Fibroblast of skin of right biceps (primary cell): ENCODE measurements around the gene MARCHF5.

Source experiments
- DNase-seq: peaks from one replicate; pipeline ENCODE4 v3.0.0-alpha.2; 2013

Gene MARCHF5, protein sequence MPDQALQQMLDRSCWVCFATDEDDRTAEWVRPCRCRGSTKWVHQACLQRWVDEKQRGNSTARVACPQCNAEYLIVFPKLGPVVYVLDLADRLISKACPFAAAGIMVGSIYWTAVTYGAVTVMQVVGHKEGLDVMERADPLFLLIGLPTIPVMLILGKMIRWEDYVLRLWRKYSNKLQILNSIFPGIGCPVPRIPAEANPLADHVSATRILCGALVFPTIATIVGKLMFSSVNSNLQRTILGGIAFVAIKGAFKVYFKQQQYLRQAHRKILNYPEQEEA

DNA sequence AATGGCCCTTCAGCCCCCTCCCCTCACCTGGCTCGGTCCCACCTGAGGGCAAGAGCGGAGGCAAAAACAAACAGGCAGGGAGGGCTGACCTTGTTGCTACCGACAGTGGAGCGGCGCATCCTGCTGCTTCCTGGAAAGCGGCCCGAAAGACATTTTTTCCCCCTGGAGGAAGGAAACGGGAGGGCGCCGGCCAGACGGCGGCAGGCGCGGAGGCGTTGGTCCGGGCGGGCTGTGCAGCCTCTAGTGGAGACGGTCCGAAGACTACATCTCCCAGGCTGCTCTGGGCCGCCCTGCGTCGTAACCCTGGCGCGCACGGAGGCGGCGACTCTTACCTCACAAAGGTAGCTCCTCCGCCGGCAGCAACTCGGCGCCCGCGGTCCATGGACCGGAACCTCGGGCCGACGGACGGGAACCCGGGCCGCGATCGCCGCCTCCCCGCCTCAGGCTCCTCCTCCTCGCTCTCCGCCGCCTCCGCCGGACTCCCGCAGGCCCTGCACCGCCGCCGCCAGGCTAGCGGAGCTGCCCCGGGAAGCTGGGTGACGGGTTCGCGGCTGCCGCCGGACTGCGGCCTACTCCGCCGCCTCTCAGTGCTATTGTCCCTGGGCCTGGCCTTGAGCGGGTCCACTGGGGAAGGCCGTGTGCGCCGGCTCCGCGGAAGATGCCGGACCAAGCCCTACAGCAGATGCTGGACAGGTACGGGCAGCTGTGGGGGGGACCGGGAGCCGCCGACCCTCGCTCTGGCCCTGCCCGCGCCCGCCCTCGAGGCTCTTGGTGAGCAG, at the start of gene MARCHF5, which contains the start of gene CPEB3:
Gene MARCHF5 (plus strand): TSS at position 331 of the 779 bp plus-strand sequence. CDS start 328 bp downstream, at position 659.
Gene CPEB3 (minus strand): TSS at position 242 of the 779 bp plus-strand sequence. CDS start 50,728 bp downstream, outside the sequence.
- peak; percentile 96 for DNase-seq

DNA sequence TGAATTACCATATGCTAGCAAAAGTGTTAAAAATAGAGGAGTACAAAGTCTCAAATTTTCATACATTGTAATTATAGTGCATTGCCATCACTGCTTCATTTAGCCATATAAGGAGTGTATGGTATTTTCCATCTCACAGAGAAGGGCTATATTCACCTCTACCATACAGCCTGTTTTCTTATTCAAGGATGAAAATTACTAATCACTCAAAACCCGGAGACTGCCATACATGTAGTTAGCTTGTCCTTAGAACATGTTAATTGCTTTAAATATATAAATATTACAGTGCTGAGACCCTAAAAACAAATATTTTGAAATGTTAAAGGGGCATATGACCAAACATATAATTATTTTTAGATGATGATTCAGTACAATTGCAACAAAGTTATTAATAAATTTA, 49.5 kb upstream of the MARCHF5 start:
- DNase-seq = no peak

DNA sequence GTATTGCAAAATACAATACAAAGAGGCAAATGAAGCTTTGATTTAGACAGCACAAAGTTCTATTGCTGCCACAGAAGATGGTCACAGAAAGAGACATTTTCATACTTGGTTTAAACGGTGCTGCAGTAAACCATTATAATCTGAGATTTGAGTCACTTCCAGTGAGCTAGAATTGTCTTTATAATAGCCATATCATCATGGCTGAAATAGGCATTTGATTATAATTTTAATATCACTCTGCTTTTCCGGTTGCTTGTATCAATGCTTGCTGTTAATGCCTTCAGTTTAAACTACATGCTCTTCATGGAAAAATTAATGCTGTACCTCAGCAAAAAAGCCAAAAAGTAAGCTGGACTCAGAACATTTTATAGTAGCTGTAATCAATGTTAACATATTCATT, 48.6 kb upstream of the MARCHF5 start:
- DNase-seq = no peak

DNA sequence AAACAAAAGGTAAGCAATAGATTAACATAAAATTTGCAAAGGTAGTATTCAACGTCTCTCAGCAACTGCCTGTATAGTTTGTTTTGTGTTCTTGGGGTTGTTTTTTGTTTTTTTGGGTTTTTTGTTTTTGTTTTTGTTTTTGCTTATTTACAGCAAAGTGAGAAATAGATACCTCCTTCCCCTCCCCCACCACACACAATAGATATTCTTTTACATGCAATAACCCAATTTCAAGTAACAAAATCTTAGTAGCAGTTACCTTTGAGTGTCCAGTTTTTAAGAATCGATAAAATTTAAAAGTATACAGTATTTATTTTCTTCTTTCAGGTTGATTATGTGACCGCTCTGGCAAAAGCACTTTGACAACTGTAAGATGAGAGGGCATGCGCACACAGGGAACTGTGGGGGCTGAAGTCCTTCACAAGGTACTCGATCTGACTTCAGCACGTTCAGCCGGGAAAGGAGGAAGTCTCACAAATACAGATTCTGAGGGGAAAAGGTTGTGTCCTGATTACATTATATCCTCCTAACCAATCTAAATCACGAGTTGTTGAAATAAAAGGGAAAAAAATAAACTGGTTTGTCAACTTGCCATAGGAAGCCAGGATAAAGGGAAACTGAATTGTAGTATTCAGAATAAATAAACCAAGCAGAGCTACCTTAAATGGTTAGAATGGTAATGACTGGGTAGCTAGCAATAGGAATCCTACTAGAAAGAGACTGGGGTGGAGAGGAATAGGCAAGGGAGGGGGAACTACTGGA, 47.9 kb upstream of the MARCHF5 start:
- peak; percentile 47 for DNase-seq

GRCh38 chr10:92244796-92245195, 46.2 kb upstream of the MARCHF5 start:
- no peak for DNase-seq

GRCh38 chr10:92248566-92248965, 42.4 kb upstream of the MARCHF5 start:
- DNase-seq = no peak

- no peak for DNase-seq
Observed at GRCh38 chr10:92263396-92263795, 27.6 kb upstream of the MARCHF5 start.

GRCh38 chr10:92264249-92264648, 26.7 kb upstream of the MARCHF5 start:
- DNase-seq = no peak

DNA sequence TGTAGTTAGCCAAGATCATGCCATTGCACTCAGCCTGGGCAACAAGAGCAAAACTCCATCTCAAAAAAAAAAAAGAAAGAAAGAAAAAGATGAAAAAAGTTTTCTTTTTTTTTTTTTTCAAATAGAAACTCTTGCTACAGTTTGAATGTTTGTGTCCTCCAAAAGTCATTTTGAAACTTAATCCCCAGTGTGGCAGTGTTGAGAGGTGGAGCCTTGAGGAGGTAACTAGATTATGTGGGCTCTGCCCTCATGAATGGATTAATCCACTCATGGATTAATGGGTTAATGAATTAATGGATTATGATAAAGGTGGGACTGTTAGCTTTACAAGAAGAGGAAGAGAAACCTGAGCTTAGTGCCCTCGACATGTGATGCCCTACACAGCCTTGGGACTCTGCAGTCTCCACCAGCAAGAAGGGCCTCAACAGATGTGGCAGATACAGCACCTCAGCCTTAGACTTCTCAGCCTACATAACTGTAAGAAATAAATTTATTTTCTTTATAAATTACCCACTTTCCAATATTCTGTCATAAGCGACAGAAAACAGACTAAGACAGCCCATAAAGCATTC, 25.2 kb upstream of the MARCHF5 start:
- no peak for DNase-seq

- no peak for DNase-seq
Observed at GRCh38 chr10:92267343-92267742, 23.6 kb upstream of the MARCHF5 start.

DNA sequence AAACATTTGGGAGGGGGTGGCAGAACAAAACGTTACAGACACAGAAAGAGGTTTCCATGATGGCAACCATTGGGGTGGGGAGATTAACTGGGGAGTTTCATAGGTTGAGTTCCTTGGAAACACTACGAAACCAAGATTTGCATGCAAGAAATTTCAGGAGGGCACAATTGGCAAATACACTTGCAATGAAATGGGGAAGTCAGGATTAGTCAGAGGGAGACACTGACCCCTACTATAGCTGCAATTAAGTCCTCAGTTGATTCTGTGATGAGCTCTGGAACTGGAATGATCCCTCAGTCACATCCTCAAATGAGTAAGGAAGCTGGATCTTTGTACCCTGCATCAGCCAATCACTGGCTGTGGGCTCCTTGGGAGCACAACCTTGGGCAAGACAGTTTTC, 22.2 kb upstream of the MARCHF5 start:
- DNase-seq = no peak

- no peak for DNase-seq
Observed at GRCh38 chr10:92274071-92274470, 16.9 kb upstream of the MARCHF5 start.

DNA sequence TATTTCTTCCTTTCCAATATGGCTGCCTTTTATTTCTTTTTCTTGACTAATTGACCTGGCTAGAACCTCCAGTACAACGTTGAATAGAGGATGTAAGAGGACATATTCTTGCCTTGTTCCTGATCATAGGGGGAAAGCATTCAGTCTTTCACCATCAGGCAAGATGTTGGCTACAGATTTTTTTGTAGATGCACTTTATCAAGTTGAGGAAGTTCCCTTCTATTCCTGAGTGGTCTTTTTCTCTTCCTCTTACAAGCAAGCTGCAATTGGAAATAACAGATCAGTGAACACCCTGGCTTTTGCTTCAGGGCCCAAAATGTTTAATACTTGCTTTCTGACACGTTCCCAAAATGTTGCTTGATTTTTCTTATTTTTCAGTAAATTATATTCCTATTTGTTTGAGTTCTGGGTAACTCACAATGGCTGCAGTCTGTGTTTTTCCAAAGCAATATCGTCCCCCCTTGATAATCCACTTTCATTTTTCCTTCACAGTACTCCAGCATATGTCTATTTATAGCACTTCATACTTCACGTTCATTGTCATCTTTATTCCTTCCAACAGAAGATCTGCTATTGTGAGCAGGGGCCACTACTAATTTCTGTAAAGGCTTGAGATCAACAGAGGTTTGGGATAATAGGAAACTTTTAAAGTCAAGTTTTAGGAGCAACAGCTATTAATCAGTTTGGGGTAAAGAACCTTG, 11.8 kb upstream of the MARCHF5 start:
- DNase-seq = peak; percentile 4

GRCh38 chr10:92284112-92284704, 6.8 kb upstream of the MARCHF5 start:
- no peak for DNase-seq

- DNase-seq = peak; percentile 35
Observed at GRCh38 chr10:92290076-92290836, 711 bp upstream of the MARCHF5 start.

GRCh38 chr10:92291616-92291865, 574 bp downstream of the MARCHF5 start:
- peak; percentile 7 for DNase-seq

DNA sequence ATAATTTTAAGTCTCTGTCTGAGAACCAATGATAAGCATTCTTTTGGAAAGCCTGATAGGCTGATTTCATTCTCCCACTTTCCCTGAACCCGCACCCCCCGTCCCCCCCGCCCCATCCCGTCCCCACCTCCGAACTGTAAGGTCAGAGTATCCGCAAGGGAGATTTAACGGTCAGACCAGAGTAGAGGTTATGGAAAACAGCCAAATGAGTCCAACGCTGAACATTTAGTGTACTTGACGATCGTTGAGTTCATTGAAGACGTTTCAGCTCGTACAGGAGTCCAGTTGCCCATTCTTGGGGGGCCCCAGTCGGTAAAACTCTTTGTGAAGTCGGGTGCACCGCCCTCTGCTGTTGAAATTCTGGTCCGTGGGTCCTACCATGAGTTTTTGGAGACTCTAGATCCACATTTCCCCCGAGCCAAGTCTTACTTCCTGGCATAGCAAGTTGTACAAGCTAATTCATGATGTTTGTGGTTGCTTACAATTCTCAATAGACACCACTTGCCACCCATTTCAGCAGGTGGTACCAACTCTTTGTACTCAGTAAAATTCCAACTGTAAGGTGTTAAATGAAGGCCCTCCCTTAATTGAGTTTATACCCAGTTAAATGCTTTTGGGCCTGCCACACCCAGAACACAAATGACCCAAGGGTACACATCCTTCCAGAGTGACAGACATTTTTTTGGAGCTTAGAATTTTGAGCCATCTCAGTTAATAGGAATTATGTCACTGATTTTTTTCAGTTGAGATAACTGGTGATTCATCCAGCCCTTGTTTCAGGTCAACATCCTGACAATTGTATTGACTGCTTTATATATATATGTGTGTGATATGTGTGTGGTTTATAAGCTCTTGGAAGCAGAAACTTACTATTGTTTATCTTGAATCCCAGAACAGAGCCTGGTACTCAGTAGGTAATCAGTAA, 1.2 kb downstream of the MARCHF5 start:
- DNase-seq = peak; percentile 57

DNA sequence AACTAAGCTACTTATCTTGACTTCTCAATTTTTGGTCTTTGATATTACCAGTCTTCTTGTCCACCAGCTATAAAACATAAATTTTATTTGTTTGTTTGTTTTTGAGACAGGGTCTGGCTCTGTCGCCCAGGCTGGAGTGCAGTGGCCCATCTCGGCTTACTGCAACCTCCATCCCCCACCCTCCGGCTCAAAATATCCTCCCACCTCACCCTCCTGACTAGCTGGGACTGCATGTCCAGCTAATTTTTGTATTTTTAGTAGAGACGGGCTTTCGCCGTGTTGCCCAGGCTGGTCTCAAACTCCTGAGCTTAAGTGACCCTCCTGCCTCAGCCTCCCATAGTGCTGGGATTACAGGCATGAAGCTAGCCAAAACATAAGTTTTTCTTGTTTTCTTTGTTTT, 7.5 kb downstream of the MARCHF5 start:
- DNase-seq = no peak

- DNase-seq = no peak
Observed at GRCh38 chr10:92303096-92303495, 12.1 kb downstream of the MARCHF5 start.

DNA sequence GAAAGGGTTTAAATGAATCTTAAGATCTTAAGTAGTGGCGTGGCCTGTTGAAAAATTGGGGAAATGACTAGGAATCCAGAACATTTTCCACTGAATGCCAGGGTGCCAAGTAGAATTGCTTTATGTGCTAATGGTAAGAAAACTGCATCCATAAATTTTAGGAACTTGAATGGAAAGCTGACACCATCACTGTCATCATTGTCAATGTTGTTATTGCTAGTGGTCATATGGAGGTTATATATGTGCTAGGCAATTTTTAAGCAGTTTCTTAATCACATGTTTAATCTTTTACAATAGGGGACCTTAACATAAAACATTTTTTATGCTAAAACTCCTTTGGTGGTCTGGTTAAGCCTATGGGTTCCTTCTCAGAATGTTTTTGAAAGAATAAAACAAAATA, 13.1 kb downstream of the MARCHF5 start:
- no peak for DNase-seq
